ENCODE results near the gene NECAP2. TPM values are rescaled to one million over a fixed set of nuclear protein-coding genes. Genes with fewer than 3 reads are reported as not detected.

Gene NECAP2
- total RNA-seq, 4 donors from 2014 or later = 36.0 to 60.1 (median 38.6) TPM

GRCh38 chr1:16418823-16419425 is 21.6 kb upstream of the NECAP2 start:
- Histone ChIP-seq H3K4me3 (no peak overlapping the region), H3K36me3 (no peaks in the 10 kb centered on the region), H3K9me3 (no peaks in the 10 kb centered on the region), H3K27me3 (no peaks in the 10 kb centered on the region), H3K27ac (no peak overlapping the region), H3K4me1 (no peaks in the 10 kb centered on the region)
- TF ChIP-seq POLR2A (IDR thresholded peaks at IDR 0.05) (no peak), CTCF (IDR thresholded peaks at IDR 0.05) (no peak)
- intact Hi-C loops (cut with DNase I; ENCODE audit: low total_unique reads) = no loop called here
- no peak for DNase-seq

GRCh38 chr1:16420424-16421118 is 20.0 kb upstream of the NECAP2 start:
- H3K36me3 ChIP-seq = no peaks in the 10 kb centered on the region
- H3K4me3 ChIP-seq = no peak overlapping the region
- H3K4me1 ChIP-seq = no peaks in the 10 kb centered on the region
- no peak for DNase-seq
- H3K27me3 ChIP-seq = no peaks in the 10 kb centered on the region
- no peaks in the 10 kb centered on the region for H3K9me3 ChIP-seq
- TF ChIP-seq POLR2A (IDR thresholded peaks at IDR 0.05) (no peak), CTCF (IDR thresholded peaks at IDR 0.05) (no peak)
- no peak overlapping the region for H3K27ac ChIP-seq
- intact Hi-C loops (cut with DNase I; ENCODE audit: low total_unique reads) = no loop called here

GRCh38 chr1:16421201-16421600 is 19.3 kb upstream of the NECAP2 start:
- H3K27ac ChIP-seq = no peak overlapping the region
- H3K4me3 ChIP-seq = no peak overlapping the region
- TF ChIP-seq CTCF (IDR thresholded peaks at IDR 0.05) = no peak
- TF ChIP-seq POLR2A (IDR thresholded peaks at IDR 0.05) = no peak
- H3K27me3 ChIP-seq = no peaks in the 10 kb centered on the region
- intact Hi-C loops (cut with DNase I; ENCODE audit: low total_unique reads) = no loop called here
- no peaks in the 10 kb centered on the region for H3K36me3 ChIP-seq
- DNase-seq = no peak
- no peaks in the 10 kb centered on the region for H3K4me1 ChIP-seq
- no peaks in the 10 kb centered on the region for H3K9me3 ChIP-seq

- H3K4me1 ChIP-seq = no peaks in the 10 kb centered on the region
- no peak overlapping the region for H3K4me3 ChIP-seq
- no peaks in the 10 kb centered on the region for H3K9me3 ChIP-seq
- no peak for TF ChIP-seq POLR2A (IDR thresholded peaks at IDR 0.05)
- no peaks in the 10 kb centered on the region for H3K36me3 ChIP-seq
- DNase-seq = no peak
- no peaks in the 10 kb centered on the region for H3K27me3 ChIP-seq
- no peak overlapping the region for H3K27ac ChIP-seq
- intact Hi-C loops (cut with DNase I; ENCODE audit: low total_unique reads) = no loop called here
These were observed 18.5 kb upstream of the NECAP2 start for GRCh38 chr1:16422041-16422440.

GRCh38 chr1:16425125-16426025 is 15.1 kb upstream of the NECAP2 start:
- no peaks in the 10 kb centered on the region for H3K9me3 ChIP-seq
- no peak overlapping the region for H3K27ac ChIP-seq
- H3K4me1 ChIP-seq = no peaks in the 10 kb centered on the region
- TF ChIP-seq POLR2A (IDR thresholded peaks at IDR 0.05) (no peak), CTCF (IDR thresholded peaks at IDR 0.05) (no peak)
- H3K4me3 ChIP-seq = no peak overlapping the region
- DNase-seq = no peak
- H3K36me3 ChIP-seq = no peaks in the 10 kb centered on the region
- intact Hi-C loops (cut with DNase I; ENCODE audit: low total_unique reads) = no loop called here
- H3K27me3 ChIP-seq = no peaks in the 10 kb centered on the region

All from uterus (tissue), 4 donors.